Activated CD8-positive, alpha-beta memory T cell treated with anti-CD3 and anti-CD28 coated beads for 24 hours (primary cell): Measurements from ENCODE around the gene CEMIP2.
"Not testable (repeated sequence)": the region's sequence is repeated elsewhere in the genome, so short reads cannot be mapped to it uniquely, and the experiment has no call there.

ENCODE experiments used
- DNase-seq: peaks from one replicate; pipeline ENCODE4 v3.0.0-alpha.2; 2020

The CEMIP2 gene

GRCh38 chr9:71704796-71705195 is 63.5 kb downstream of the CEMIP2 start:
- no peak for DNase-seq

- DNase-seq, result no peak
Measured at GRCh38 chr9:71703172-71703872, 65.0 kb downstream of the CEMIP2 start.

- no peak for DNase-seq
Measured at GRCh38 chr9:71697882-71698281, 70.4 kb downstream of the CEMIP2 start.

- no peak for DNase-seq
Measured at GRCh38 chr9:71694332-71694731, 74.0 kb downstream of the CEMIP2 start.

GRCh38 chr9:71693607-71694006 is 74.7 kb downstream of the CEMIP2 start:
- no peak for DNase-seq

GRCh38 chr9:71692337-71692736 is 76.0 kb downstream of the CEMIP2 start:
- no peak for DNase-seq

GRCh38 chr9:71691576-71691975 is 76.7 kb downstream of the CEMIP2 start:
- DNase-seq, result not testable (repeated sequence)

- DNase-seq, result no peak
Measured at GRCh38 chr9:71690689-71691435, 77.5 kb downstream of the CEMIP2 start.

GRCh38 chr9:71690063-71690688 is 78.1 kb downstream of the CEMIP2 start:
- no peak for DNase-seq

GRCh38 chr9:71687676-71688075 is 80.6 kb downstream of the CEMIP2 start:
- no peak for DNase-seq

- no peak for DNase-seq
Measured at GRCh38 chr9:71685988-71686387, 82.3 kb downstream of the CEMIP2 start.

GRCh38 chr9:71685394-71685793 is 82.9 kb downstream of the CEMIP2 start:
- DNase-seq, result no peak

- no peak for DNase-seq
Measured at GRCh38 chr9:71684566-71684965, 83.7 kb downstream of the CEMIP2 start.

- DNase-seq, result no peak
Measured at GRCh38 chr9:71683598-71684235, 84.6 kb downstream of the CEMIP2 start.

GRCh38 chr9:71681708-71682272 is 86.5 kb downstream of the CEMIP2 start:
- DNase-seq, result no peak

GRCh38 chr9:71681104-71681707 is 87.1 kb downstream of the CEMIP2 start:
- no peak for DNase-seq

- no peak for DNase-seq
Measured at GRCh38 chr9:71680189-71680980, 87.9 kb downstream of the CEMIP2 start.

- no peak for DNase-seq
Measured at GRCh38 chr9:71678999-71679398, 89.3 kb downstream of the CEMIP2 start.

- DNase-seq, result no peak
Measured at GRCh38 chr9:71677209-71677608, 91.1 kb downstream of the CEMIP2 start.

- no peak for DNase-seq
Measured at GRCh38 chr9:71676460-71676859, 91.9 kb downstream of the CEMIP2 start.

GRCh38 chr9:71675857-71676165 is 92.5 kb downstream of the CEMIP2 start:
- no peak for DNase-seq
